Psoas muscle (tissue), 8 donors: ENCODE data around the gene COQ8A. TPM values are rescaled to one million over a fixed set of nuclear protein-coding genes. Genes with fewer than 3 reads are reported as not detected.

Source experiments
- ATAC-seq, 4 donors: fragments of 200-7000 bp; cut with Tn5 transposase; one replicate each; pipeline ENCODE4 v1.9.1; 2020; ENCODE audit warnings: moderate library complexity in 3 of 4, mild to moderate bottlenecking in 2 of 4
- DNase-seq, 2 donors: peaks; one replicate each; pipeline ENCODE4 v3.0.0-alpha.2; 2020
- H3K27ac ChIP-seq: fragments of 200-600 bp; one replicate; pipeline ENCODE4 v1.8.0; 2022
- H3K27me3 ChIP-seq, 3 donors: fragments of 200-600 bp in 1 of 3; one replicate each; pipeline versions ENCODE4 v1.6.1 to v1.8.0; 2013 to 2022; ENCODE audit warnings: low read length in 2 of 3, mild to moderate bottlenecking in 2 of 3, moderate library complexity in 1 of 3; ENCODE audit not compliant: insufficient read depth in 3 of 3
- H3K36me3 ChIP-seq, 2 donors: fragments of 200-600 bp in 1 of 2; one replicate each; pipeline versions ENCODE4 v1.6.1 to v1.8.0; 2013 to 2022; ENCODE audit warnings: low read depth in 1 of 2, mild to moderate bottlenecking in 1 of 2, moderate library complexity in 1 of 2; ENCODE audit not compliant: insufficient read depth in 1 of 2
- H3K4me1 ChIP-seq: fragments of 200-600 bp; one replicate; pipeline ENCODE4 v1.8.0; 2022
- H3K4me3 ChIP-seq: fragments of 200-600 bp; one replicate; pipeline ENCODE4 v1.8.0; 2022; ENCODE audit warnings: mild to moderate bottlenecking
- H3K9me3 ChIP-seq: fragments of 200-600 bp; one replicate; pipeline ENCODE4 v1.8.0; 2022
- CTCF ChIP-seq: fragments of 200-600 bp; IDR thresholded peaks from one replicate; pipeline ENCODE4 v1.8.0; 2022; ENCODE audit warnings: antibody characterized with exemption
- WGBS, 3 donors: extraction: QIAGEN DNeasy Blood & Tissue Kit; methylation state at CpG; one replicate each; pipeline versions ENCODE4 v1.1.6 to v1.1.7; 2013; 5-methylcytosine and 5-hydroxymethylcytosine counted together
- intact Hi-C, 2 donors: fragments of 100-400 bp; cut with DNase I; formaldehyde crosslinking; loops; one replicate each; pipeline versions ENCODE4 v1.11.0 to v1.14.2; 2022
- polyA plus RNA-seq, 3 donors: library from polyadenylated mRNA; stranded (reverse); fragments of 200-250 nt; gene quantifications; one replicate each; pipeline ENCODE4 v1.2.3, GENCODE V29; 2013
- total RNA-seq, 4 donors: library from RNA; stranded (reverse); fragmentation: NEBNext Ultra II Directional in 2 of 4; extraction: Animal tissue kit (Norgen Biotek cat#: 25700) in 2 of 4; gene quantifications; one replicate each; pipeline versions ENCODE4 v1.2.1 to v1.2.4, GENCODE V29; 2021 to 2023
- donor health status: healthy with polysubstance abuse.
- donor health status: DM: no; HTN: no; CAD: no; lungs with moderate emphysema.
- donor health status: Bipolar disorder and iron deficiency.
- donor health status: healthy.
- donor health status: DM: yes; HTN: yes; CAD: no.
- donor health status: DM: no; HTN: no; CAD: no.
- donor health status: DM: no; HTN: no; CAD: no.
- donor health status: DM: yes; HTN: yes; CAD: no.

Gene COQ8A
- total and polyA plus RNA-seq, 7 donors = 134 to 1,432 (median 726) TPM

DNA sequence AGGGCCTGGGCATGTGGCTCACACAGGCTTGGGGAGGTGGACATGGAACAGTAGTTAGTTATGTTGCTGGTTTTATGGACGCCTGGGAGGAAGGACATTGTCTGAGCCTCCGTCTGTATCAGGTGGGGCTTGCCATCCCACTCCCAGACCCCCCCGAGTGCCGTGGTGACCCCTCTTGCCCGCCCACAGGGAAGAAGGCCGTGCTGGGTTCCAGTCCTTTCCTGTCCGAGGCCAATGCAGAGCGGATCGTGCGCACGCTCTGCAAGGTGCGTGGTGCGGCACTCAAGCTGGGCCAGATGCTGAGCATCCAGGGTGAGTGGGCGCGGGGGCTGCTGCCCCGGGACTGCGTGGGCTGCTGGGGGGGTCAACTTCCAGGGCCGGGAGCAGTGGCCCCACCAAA, 41.7 kb downstream of the COQ8A start:
- Histone ChIP-seq H3K4me1 (peaks cover 77% of the 10 kb centered on the region), H3K27me3 (no peaks in the 10 kb centered on the region), H3K27ac (peak overlapping the region; percentile 85), H3K4me3 (no peak overlapping the region), H3K9me3 (no peaks in the 10 kb centered on the region), H3K36me3 (peaks cover 0 to 72% of the 10 kb centered on the region in 2 donors)
- ATAC-seq (no peak), DNase-seq (peak in 1 of 2 donors; percentile 52)
- intact Hi-C loops = loop anchor here in 1 of 2 donors (5.0 kb wide), 2 partner anchors 40 to 65 kb away; partner anchors contain the start of gene COQ8A
- TF ChIP-seq CTCF = no peak
- WGBS, 3 donors = 85 to 89% (median 86%) methylated on average over 16 to 18 of the region's 18 CpGs

DNA sequence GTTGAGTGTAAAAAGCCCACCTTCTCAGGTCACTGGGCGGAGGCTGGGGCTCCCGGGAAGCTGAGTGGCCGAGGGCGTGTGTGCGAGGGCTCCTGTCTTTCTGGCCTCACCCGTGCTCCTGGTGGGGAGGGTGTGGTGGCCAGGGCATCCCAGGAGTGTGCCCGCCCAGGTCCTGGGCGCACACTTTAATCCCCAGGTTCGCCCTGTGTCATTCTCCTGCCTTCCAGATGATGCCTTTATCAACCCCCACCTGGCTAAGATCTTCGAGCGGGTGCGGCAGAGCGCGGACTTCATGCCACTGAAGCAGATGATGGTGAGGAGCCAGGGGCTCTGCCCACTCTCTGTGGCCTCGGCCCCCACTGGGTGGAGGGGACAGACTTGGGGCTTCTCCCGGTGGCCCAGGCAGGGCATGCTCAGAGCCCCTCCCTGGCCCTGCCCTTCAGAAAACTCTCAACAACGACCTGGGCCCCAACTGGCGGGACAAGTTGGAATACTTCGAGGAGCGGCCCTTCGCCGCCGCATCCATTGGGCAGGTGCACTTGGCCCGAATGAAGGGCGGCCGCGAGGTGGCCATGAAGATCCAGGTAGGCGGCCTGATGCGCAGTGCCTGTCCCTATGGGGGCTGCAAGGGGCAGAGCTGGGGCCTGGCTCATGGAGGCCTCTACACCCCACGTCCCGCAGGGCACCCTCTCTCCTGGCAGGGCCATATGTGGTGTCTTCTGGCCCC, 42.5 kb downstream of the COQ8A start:
- H3K27me3 ChIP-seq = no peaks in the 10 kb centered on the region
- TF ChIP-seq CTCF = no peak
- intact Hi-C loops = loop anchor here in 1 of 2 donors (5.0 kb wide), 2 partner anchors 40 to 65 kb away; partner anchors contain the start of gene COQ8A

GRCh38 chr1:226983247-226983991, 43.3 kb downstream of the COQ8A start:
- WGBS, 3 donors = 74 to 93% (median 75%) methylated on average over 15 to 18 of the region's 18 CpGs
- Histone ChIP-seq H3K27ac (peak overlapping the region; percentile 85), H3K27me3 (no peaks in the 10 kb centered on the region), H3K4me1 (peaks cover 87% of the 10 kb centered on the region), H3K4me3 (no peak overlapping the region), H3K36me3 (peaks cover 0 to 79% of the 10 kb centered on the region in 2 donors), H3K9me3 (no peaks in the 10 kb centered on the region)
- ATAC-seq (no peak), DNase-seq (peak in 1 of 2 donors; percentile 58)
- intact Hi-C loops = loop anchor here in 1 of 2 donors (5.0 kb wide), 2 partner anchors 41 to 66 kb away; partner anchors contain the start of gene COQ8A
- no peak for TF ChIP-seq CTCF

More for the DNA sequence above, 42.5 kb downstream of the COQ8A start:
- 78 to 91% (median 80%) methylated on average over 31 of the region's 31 CpGs for WGBS, 3 donors
- H3K4me1 ChIP-seq = peaks cover 79% of the 10 kb centered on the region
- peaks cover 0 to 79% of the 10 kb centered on the region in 2 donors for H3K36me3 ChIP-seq
- ATAC-seq (no peak), DNase-seq (peak in 1 of 2 donors; percentile 48)
- H3K9me3 ChIP-seq = no peaks in the 10 kb centered on the region
- no peak overlapping the region for H3K4me3 ChIP-seq
- H3K27ac ChIP-seq = peak overlapping the region; percentile 85

DNA sequence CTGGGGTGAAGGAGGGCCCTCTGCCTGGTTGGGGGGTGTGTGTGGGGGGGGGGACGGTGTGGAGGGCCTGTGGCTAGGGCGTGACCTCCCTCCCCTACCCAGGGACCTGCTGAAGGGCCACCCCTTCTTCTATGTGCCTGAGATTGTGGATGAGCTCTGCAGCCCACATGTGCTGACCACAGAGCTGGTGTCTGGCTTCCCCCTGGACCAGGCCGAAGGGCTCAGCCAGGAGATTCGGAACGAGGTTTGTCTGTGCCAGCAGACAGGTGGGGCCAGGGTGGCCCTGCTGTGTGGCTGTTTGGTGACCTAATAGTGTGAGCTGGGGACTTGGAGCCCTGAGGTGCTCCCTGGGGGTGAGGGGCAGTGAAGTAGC, 43.9 kb downstream of the COQ8A start:
- Histone ChIP-seq H3K9me3 (no peaks in the 10 kb centered on the region), H3K27ac (peak overlapping the region; percentile 85), H3K27me3 (no peaks in the 10 kb centered on the region), H3K36me3 (peaks cover 0 to 77% of the 10 kb centered on the region in 2 donors), H3K4me1 (peaks cover 91% of the 10 kb centered on the region), H3K4me3 (no peak overlapping the region)
- intact Hi-C loops = loop anchor here in 1 of 2 donors (5.0 kb wide), 2 partner anchors 42 to 67 kb away; partner anchors contain the start of gene COQ8A
- DNase-seq (peak in 1 of 2 donors; percentile 72), ATAC-seq (peak in 3 of 4 donors; percentile 3 to 15 (median 9))
- TF ChIP-seq CTCF = no peak
- WGBS, 3 donors = 32 to 54% (median 37%) methylated on average over 5 of the region's 5 CpGs
